Cardiac muscle cell (in vitro differentiated cells and primary cell): ENCODE data around the gene TSPAN31. TPM values are rescaled to one million over a fixed set of nuclear protein-coding genes. Genes with fewer than 3 reads are reported as not detected.
"Not testable (repeated sequence)": the region's sequence is repeated elsewhere in the genome, so short reads cannot be mapped to it uniquely, and the experiment has no call there.

ENCODE experiments used
- DNase-seq, 2 donors: peaks; one replicate each; pipeline versions ENCODE4 v3.0.0 to v3.0.0-alpha.2; 2010 to 2017; ENCODE audit warnings: low read depth in 1 of 2, low spot score in 1 of 2
- H3K27ac ChIP-seq: fragments of 200-600 bp; sonication (generic); 2 replicates; pipeline ENCODE4 v1.5.1; 2016
- H3K27me3 ChIP-seq: fragments of 200-600 bp; sonication (generic); 2 replicates; pipeline ENCODE4 v1.6.0; 2016; ENCODE audit warnings: control low read depth
- H3K36me3 ChIP-seq: fragments of 200-600 bp; sonication (generic); 2 replicates; pipeline ENCODE4 v1.5.1; 2016; ENCODE audit warnings: control low read depth
- H3K4me1 ChIP-seq: fragments of 200-600 bp; sonication (generic); 2 replicates; pipeline ENCODE4 v1.8.1; 2017; ENCODE audit warnings: low read depth, mild to moderate bottlenecking, mixed run types
- H3K4me3 ChIP-seq: fragments of 200-600 bp; sonication (generic); 2 replicates; pipeline ENCODE4 v1.5.1; 2016; ENCODE audit warnings: mild to moderate bottlenecking
- H3K9me3 ChIP-seq: fragments of 200-600 bp; sonication (generic); 2 replicates; pipeline ENCODE4 v1.5.1; 2017; ENCODE audit warnings: low read depth, mild to moderate bottlenecking, control low read depth
- CTCF ChIP-seq: IDR thresholded peaks from 2 replicates; pipeline ENCODE4 v1.5.1; 2012; ENCODE audit warnings: low read depth, mild to moderate bottlenecking, low read length
- polyA plus RNA-seq: library from polyadenylated mRNA; unstranded; fragments of >200 nt; fragmentation: Nextera tagmentation; extraction: Ambion mirVana; gene quantifications from 2 replicates; pipeline ENCODE4 v1.2.1, GENCODE V29; 2016
- total RNA-seq: library from RNA; depleted of rRNA; stranded (reverse); fragments of >200 nt; gene quantifications from 2 replicates; pipeline ENCODE4 v1.2.3, GENCODE V29; 2016

TSPAN31 gene
- total and polyA plus RNA-seq, 2 experiments from 2014 or later: 65.9 to 66.3 TPM

- no peak for DNase-seq
- H3K9me3 ChIP-seq: no peaks in the 10 kb centered on the region
- no peak for TF ChIP-seq CTCF
- H3K27me3 ChIP-seq: no peaks in the 10 kb centered on the region
- H3K36me3 ChIP-seq: no peaks in the 10 kb centered on the region
- no peaks in the 10 kb centered on the region for H3K4me1 ChIP-seq
- no peak overlapping the region for H3K4me3 ChIP-seq
- no peak overlapping the region for H3K27ac ChIP-seq
Measured at GRCh38 chr12:57707250-57707649, 37.6 kb upstream of the TSPAN31 start.

GRCh38 chr12:57708296-57708695, 36.5 kb upstream of the TSPAN31 start:
- H3K27me3 ChIP-seq: no peaks in the 10 kb centered on the region
- H3K4me3 ChIP-seq: no peak overlapping the region
- DNase-seq: no peak
- no peaks in the 10 kb centered on the region for H3K36me3 ChIP-seq
- no peaks in the 10 kb centered on the region for H3K9me3 ChIP-seq
- TF ChIP-seq CTCF: no peak
- H3K27ac ChIP-seq: no peak overlapping the region
- H3K4me1 ChIP-seq: no peaks in the 10 kb centered on the region

GRCh38 chr12:57712701-57713100, 32.1 kb upstream of the TSPAN31 start:
- H3K9me3 ChIP-seq: no peaks in the 10 kb centered on the region
- H3K4me1 ChIP-seq: no peaks in the 10 kb centered on the region
- no peak for TF ChIP-seq CTCF
- H3K36me3 ChIP-seq: peaks cover 2% of the 10 kb centered on the region
- H3K27ac ChIP-seq: no peak overlapping the region
- DNase-seq: no peak
- no peak overlapping the region for H3K4me3 ChIP-seq
- H3K27me3 ChIP-seq: no peaks in the 10 kb centered on the region

- Histone ChIP-seq H3K36me3 (peaks cover 5% of the 10 kb centered on the region), H3K9me3 (no peaks in the 10 kb centered on the region), H3K4me1 (no peaks in the 10 kb centered on the region), H3K4me3 (no peak overlapping the region), H3K27ac (no peak overlapping the region), H3K27me3 (no peaks in the 10 kb centered on the region)
- no peak for TF ChIP-seq CTCF
- DNase-seq: no peak
Measured at GRCh38 chr12:57713209-57713608, 31.6 kb upstream of the TSPAN31 start.

GRCh38 chr12:57715036-57715748, 29.6 kb upstream of the TSPAN31 start:
- H3K4me3 ChIP-seq, H3K27ac ChIP-seq, DNase-seq, H3K4me1 ChIP-seq, H3K9me3 ChIP-seq, H3K27me3 ChIP-seq: not testable (repeated sequence)
- H3K36me3 ChIP-seq: peaks cover 17% of the 10 kb centered on the region

- Histone ChIP-seq H3K27me3 (no peaks in the 10 kb centered on the region), H3K27ac (no peak overlapping the region), H3K36me3 (peaks cover 17% of the 10 kb centered on the region), H3K4me3 (no peak overlapping the region), H3K4me1 (no peaks in the 10 kb centered on the region), H3K9me3 (no peaks in the 10 kb centered on the region)
- no peak for DNase-seq
- no peak for TF ChIP-seq CTCF
Measured at GRCh38 chr12:57715786-57716185, 29.1 kb upstream of the TSPAN31 start.
